ENCODE results near the gene INKA1. TPM values are rescaled to one million over a fixed set of nuclear protein-coding genes. Genes with fewer than 3 reads are reported as not detected.

The INKA1 gene
- total and polyA plus RNA-seq, 9 of the 15 experiments (the other 6 are each of a cell fraction or from before 2014, with no cell fraction given), result 0.55 to 13.9 (median 6.7) TPM

- Histone ChIP-seq H3K9me3 (replicated peaks; ENCODE audit: control insufficient read depth, insufficient read depth, low read depth, low read length) (no peaks in the 10 kb centered on the region), H3K79me2 (ENCODE audit: control insufficient read depth, insufficient read depth, low read length) (no peaks in the 10 kb centered on the region), H3K27me3 (ENCODE audit: control insufficient read depth in 2 of 2, insufficient read depth in 2 of 2, low read length in 2 of 2) (no peaks in the 10 kb centered on the region), H3K9me1 (ENCODE audit: control insufficient read depth, insufficient read depth, low read length) (peaks cover 2% of the 10 kb centered on the region), H3K27ac (ENCODE audit: extremely low read depth, low read depth, low read length) (no peak overlapping the region), H3K9ac (ENCODE audit: insufficient read depth in 1 of 2, low read depth in 2 of 2, low read length in 2 of 2) (no peak overlapping the region), H3K4me2 (ENCODE audit: insufficient read depth, low read length) (no peak overlapping the region), H3K4me3 (no peak overlapping the region), H4K20me1 (replicated peaks; ENCODE audit: control insufficient read depth, insufficient read depth, low read length) (no peaks in the 10 kb centered on the region), H3K36me3 (ENCODE audit: control insufficient read depth, insufficient read depth, low read length) (no peaks in the 10 kb centered on the region), H2AFZ (ENCODE audit: low read depth, low read length) (no peak overlapping the region), H3K4me1 (replicated peaks in 1 of 2; ENCODE audit: control insufficient read depth in 2 of 2, insufficient read depth in 2 of 2, low read length in 2 of 2) (peaks cover 7 to 10% of the 10 kb centered on the region in 2 experiments; a peak in 3 of 5 replicates)
- DNase-seq (ENCODE audit: extremely low read depth in 1 of 4, low spot score in 3 of 4) (peak in 1 of 4 experiments; percentile 2), FAIRE-seq (no peak), ATAC-seq (no peak)
- TF ChIP-seq ZBTB33 (CRISPR knock-in tag; IDR thresholded peaks at IDR 0.05), result no peak
- BruUV-seq (replicated peaks), result no TSS peak
- in situ Hi-C loops (cut with MboI), result no loop called here
- intact Hi-C loops (cut with micrococcal nuclease), result no loop called here
- WGBS (ENCODE audit: insufficient coverage, low coverage, missing lambda C conversion rate), result 55% methylated on average over 17 of the region's 24 CpGs
- ChIA-PET CTCF (ENCODE audit: low intra/inter-chr PET ratio) (no interaction called here), POLR2A (interaction anchor here (0.6 to 1.1 kb wide), 3 partner anchors 9 to 366 kb away, joined by 3 to 5 read pairs (median 3); partner anchors contain the start of genes IP6K1 and NICN1)
Measured at GRCh38 chr3:49794926-49795905, 7.8 kb upstream of the INKA1 start.

Data from K562 (cell line).